Activated CD4-positive, alpha-beta memory T cell treated with anti-CD3 and anti-CD28 coated beads, Interleukin-2, amount 10 ng/mL, durations not matched to agents 7 days and 5 days (primary cell): ENCODE measurements around the gene NDE1. TPM values are rescaled to one million over a fixed set of nuclear protein-coding genes. Genes with fewer than 3 reads are reported as not detected.

Source experiments
- CTCF ChIA-PET: fragments of 350-600 bp; sonication (Branson Sonifier 250); formaldehyde crosslinking; loops from one replicate; lab custom pipeline; 2021; ENCODE audit warnings: antibody characterized with exemption, inconsistent platforms; lab: Charles Lee
- POLR2A ChIA-PET: fragments of 350-600 bp; sonication (Branson Sonifier 250); formaldehyde crosslinking; loops from one replicate; lab custom pipeline; 2021; ENCODE audit warnings: antibody characterized with exemption; lab: Charles Lee
- DNase-seq: peaks from one replicate; pipeline ENCODE4 v3.0.0-alpha.2; 2020
- H3K27ac Mint-ChIP-seq: one replicate; pipeline ENCODE4 v1.8.0; 2021; ENCODE audit warnings: mild to moderate bottlenecking, mixed read lengths
- H3K27me3 Mint-ChIP-seq: one replicate; pipeline ENCODE4 v1.8.0; 2021; ENCODE audit warnings: mixed read lengths
- H3K36me3 Mint-ChIP-seq: one replicate; pipeline ENCODE4 v1.8.0; 2021; ENCODE audit warnings: low read depth, mixed read lengths
- H3K4me1 Mint-ChIP-seq: one replicate; pipeline ENCODE4 v1.8.0; 2021; ENCODE audit warnings: mixed read lengths
- H3K4me3 Mint-ChIP-seq: one replicate; pipeline ENCODE4 v1.8.0; 2021; ENCODE audit warnings: mild to moderate bottlenecking, mixed read lengths
- H3K9me3 Mint-ChIP-seq: one replicate; pipeline ENCODE4 v1.8.0; 2021; ENCODE audit warnings: mixed read lengths
- total RNA-seq, 2 experiments: library from RNA; stranded (reverse); gene quantifications; one replicate each; pipeline ENCODE4 v1.2.3, GENCODE V29; 2021

NDE1 gene
- total RNA-seq, 2 experiments from 2014 or later, result 115 to 133 TPM

GRCh38 chr16:15736529-15736928 lies 86.5 kb downstream of the NDE1 start:
- ChIA-PET CTCF (no interaction called here), POLR2A (no interaction called here)
- no peak for DNase-seq
- no peaks in the 10 kb centered on the region for H3K9me3 Mint-ChIP-seq
- H3K4me1 Mint-ChIP-seq, result peaks cover 2% of the 10 kb centered on the region
- no peaks in the 10 kb centered on the region for H3K36me3 Mint-ChIP-seq
- no peak overlapping the region for H3K4me3 Mint-ChIP-seq
- no peaks in the 10 kb centered on the region for H3K27me3 Mint-ChIP-seq
- no peak overlapping the region for H3K27ac Mint-ChIP-seq

- Mint-ChIP-seq H3K27me3 (no peaks in the 10 kb centered on the region), H3K4me1 (peaks cover 2% of the 10 kb centered on the region), H3K36me3 (peaks cover 3% of the 10 kb centered on the region), H3K4me3 (no peak overlapping the region), H3K27ac (no peak overlapping the region), H3K9me3 (no peaks in the 10 kb centered on the region)
- no peak for DNase-seq
- POLR2A ChIA-PET, result no interaction called here
- CTCF ChIA-PET, result no interaction called here
Measured at GRCh38 chr16:15737140-15737644, 87.1 kb downstream of the NDE1 start.

- Mint-ChIP-seq H3K27ac (no peak overlapping the region), H3K9me3 (no peaks in the 10 kb centered on the region), H3K4me1 (peaks cover 2% of the 10 kb centered on the region), H3K27me3 (no peaks in the 10 kb centered on the region), H3K4me3 (no peak overlapping the region), H3K36me3 (peaks cover 3% of the 10 kb centered on the region)
- CTCF ChIA-PET, result no interaction called here
- no peak for DNase-seq
- POLR2A ChIA-PET, result no interaction called here
Measured at GRCh38 chr16:15739464-15739863, 89.4 kb downstream of the NDE1 start.

GRCh38 chr16:15739950-15740349 lies 89.9 kb downstream of the NDE1 start:
- POLR2A ChIA-PET, result no interaction called here
- no peak overlapping the region for H3K27ac Mint-ChIP-seq
- peaks cover 2% of the 10 kb centered on the region for H3K4me1 Mint-ChIP-seq
- no peaks in the 10 kb centered on the region for H3K27me3 Mint-ChIP-seq
- no peak for DNase-seq
- H3K9me3 Mint-ChIP-seq, result no peaks in the 10 kb centered on the region
- CTCF ChIA-PET, result no interaction called here
- H3K36me3 Mint-ChIP-seq, result peaks cover 3% of the 10 kb centered on the region
- H3K4me3 Mint-ChIP-seq, result no peak overlapping the region

GRCh38 chr16:15741207-15741871 lies 91.3 kb downstream of the NDE1 start:
- no peak for DNase-seq
- Mint-ChIP-seq H3K4me1 (peaks cover 2% of the 10 kb centered on the region), H3K36me3 (peaks cover 3% of the 10 kb centered on the region), H3K27ac (no peak overlapping the region), H3K4me3 (no peak overlapping the region), H3K9me3 (no peaks in the 10 kb centered on the region), H3K27me3 (no peaks in the 10 kb centered on the region)
- POLR2A ChIA-PET, result no interaction called here
- CTCF ChIA-PET, result no interaction called here

- H3K27me3 Mint-ChIP-seq, result no peaks in the 10 kb centered on the region
Measured at GRCh38 chr16:15742716-15743115, 92.7 kb downstream of the NDE1 start.

GRCh38 chr16:15743657-15744056 lies 93.6 kb downstream of the NDE1 start:
- CTCF ChIA-PET, result no interaction called here

More at GRCh38 chr16:15742716-15743115, 92.7 kb downstream of the NDE1 start:
- Mint-ChIP-seq H3K4me1 (no peaks in the 10 kb centered on the region), H3K27ac (no peak overlapping the region), H3K4me3 (no peak overlapping the region), H3K36me3 (peaks cover 3% of the 10 kb centered on the region), H3K9me3 (no peaks in the 10 kb centered on the region)
- CTCF ChIA-PET, result no interaction called here
- POLR2A ChIA-PET, result no interaction called here
- DNase-seq, result no peak

GRCh38 chr16:15746332-15746731 lies 96.3 kb downstream of the NDE1 start:
- Mint-ChIP-seq H3K27me3 (no peaks in the 10 kb centered on the region), H3K27ac (no peak overlapping the region), H3K4me3 (no peak overlapping the region), H3K4me1 (no peaks in the 10 kb centered on the region), H3K36me3 (peaks cover 3% of the 10 kb centered on the region), H3K9me3 (no peaks in the 10 kb centered on the region)
- DNase-seq, result no peak
- ChIA-PET POLR2A (no interaction called here), CTCF (no interaction called here)

More at GRCh38 chr16:15743657-15744056, 93.6 kb downstream of the NDE1 start:
- DNase-seq, result no peak
- H3K4me3 Mint-ChIP-seq, result no peak overlapping the region
- no peaks in the 10 kb centered on the region for H3K4me1 Mint-ChIP-seq
- H3K9me3 Mint-ChIP-seq, result no peaks in the 10 kb centered on the region
- H3K27ac Mint-ChIP-seq, result no peak overlapping the region
- peaks cover 3% of the 10 kb centered on the region for H3K36me3 Mint-ChIP-seq
- no peaks in the 10 kb centered on the region for H3K27me3 Mint-ChIP-seq
- POLR2A ChIA-PET, result no interaction called here

- no peaks in the 10 kb centered on the region for H3K4me1 Mint-ChIP-seq
- ChIA-PET CTCF (interaction anchor here (1.3 kb wide), 1 partner anchor 13 kb away, joined by 3 read pairs; no protein-coding TSS in a partner anchor), POLR2A (no interaction called here)
- no peak overlapping the region for H3K27ac Mint-ChIP-seq
- no peaks in the 10 kb centered on the region for H3K36me3 Mint-ChIP-seq
- no peak overlapping the region for H3K4me3 Mint-ChIP-seq
- no peaks in the 10 kb centered on the region for H3K9me3 Mint-ChIP-seq
- no peak for DNase-seq
- no peaks in the 10 kb centered on the region for H3K27me3 Mint-ChIP-seq
Measured at GRCh38 chr16:15747937-15748336, 97.9 kb downstream of the NDE1 start.

- Mint-ChIP-seq H3K9me3 (no peaks in the 10 kb centered on the region), H3K27me3 (no peaks in the 10 kb centered on the region), H3K4me3 (no peak overlapping the region), H3K36me3 (no peaks in the 10 kb centered on the region), H3K27ac (no peak overlapping the region), H3K4me1 (no peaks in the 10 kb centered on the region)
- no peak for DNase-seq
- ChIA-PET CTCF (no interaction called here), POLR2A (no interaction called here)
Measured at GRCh38 chr16:15748654-15749053, 98.6 kb downstream of the NDE1 start.

GRCh38 chr16:15749371-15749770 lies 99.3 kb downstream of the NDE1 start:
- POLR2A ChIA-PET, result no interaction called here
- no peak for DNase-seq
- H3K36me3 Mint-ChIP-seq, result no peaks in the 10 kb centered on the region
- no peaks in the 10 kb centered on the region for H3K4me1 Mint-ChIP-seq
- H3K4me3 Mint-ChIP-seq, result no peak overlapping the region
- no peak overlapping the region for H3K27ac Mint-ChIP-seq
- CTCF ChIA-PET, result no interaction called here
- H3K27me3 Mint-ChIP-seq, result no peaks in the 10 kb centered on the region
- no peaks in the 10 kb centered on the region for H3K9me3 Mint-ChIP-seq

- Mint-ChIP-seq H3K36me3 (no peaks in the 10 kb centered on the region), H3K9me3 (no peaks in the 10 kb centered on the region), H3K27me3 (no peaks in the 10 kb centered on the region), H3K4me1 (no peaks in the 10 kb centered on the region), H3K4me3 (no peak overlapping the region), H3K27ac (no peak overlapping the region)
- DNase-seq, result no peak
- ChIA-PET CTCF (no interaction called here), POLR2A (no interaction called here)
Measured at GRCh38 chr16:15749985-15750384, 99.9 kb downstream of the NDE1 start.

- ChIA-PET CTCF (interaction anchor here (0.6 kb wide), 1 partner anchor 91 kb away, joined by 3 read pairs; no protein-coding TSS in a partner anchor), POLR2A (interaction anchor here (1.0 kb wide), 1 partner anchor 9 kb away, joined by 5 read pairs; no protein-coding TSS in a partner anchor)
- no peak overlapping the region for H3K27ac Mint-ChIP-seq
- H3K4me1 Mint-ChIP-seq, result no peaks in the 10 kb centered on the region
- no peak overlapping the region for H3K4me3 Mint-ChIP-seq
- no peak for DNase-seq
- no peaks in the 10 kb centered on the region for H3K9me3 Mint-ChIP-seq
- no peaks in the 10 kb centered on the region for H3K36me3 Mint-ChIP-seq
- H3K27me3 Mint-ChIP-seq, result no peaks in the 10 kb centered on the region
Measured at GRCh38 chr16:15751940-15752339, 101.9 kb downstream of the NDE1 start.
